Heart right ventricle (tissue), 16 donors: Measurements from ENCODE around the gene IMPACT. TPM values are rescaled to one million over a fixed set of nuclear protein-coding genes. Genes with fewer than 3 reads are reported as not detected.

Experiments used
- ATAC-seq, 8 donors: fragments of 200-7000 bp; cut with Tn5 transposase; one replicate each; pipeline ENCODE4 v1.9.1; 2020; ENCODE audit warnings: mild to moderate bottlenecking in 8 of 8, moderate library complexity in 8 of 8, moderate number of reproducible peaks in 1 of 8
- DNase-seq, 2 donors: peaks; one replicate each; pipeline ENCODE4 v3.0.0-alpha.2; 2020
- H3K27ac ChIP-seq, 10 donors: fragments of 200-600 bp; sonication (generic) in 2 of 10; one replicate each; pipeline versions ENCODE4 v1.5.0 to v1.8.0; 2020 to 2022; ENCODE audit warnings: mild to moderate bottlenecking in 3 of 10
- H3K27me3 ChIP-seq, 7 donors: fragments of 200-600 bp; one replicate each; pipeline ENCODE4 v1.8.0; 2021 to 2022; ENCODE audit warnings: mild to moderate bottlenecking in 2 of 7
- H3K36me3 ChIP-seq, 9 donors: fragments of 200-600 bp; sonication (generic) in 1 of 9; one replicate each; pipeline versions ENCODE4 v1.5.0 to v1.8.0; 2020 to 2022; ENCODE audit warnings: mild to moderate bottlenecking in 2 of 9
- H3K4me1 ChIP-seq, 9 donors: fragments of 200-600 bp; sonication (generic) in 1 of 9; one replicate each; pipeline versions ENCODE4 v1.5.0 to v1.8.0; 2020 to 2022; ENCODE audit warnings: mild to moderate bottlenecking in 4 of 9
- H3K4me3 ChIP-seq, 10 donors: fragments of 200-600 bp; sonication (generic) in 2 of 10; one replicate each; pipeline versions ENCODE4 v1.5.0 to v1.8.0; 2020 to 2022; ENCODE audit warnings: mild to moderate bottlenecking in 7 of 10, moderate library complexity in 2 of 10
- H3K9me3 ChIP-seq, 11 donors: fragments of 200-600 bp in 10 of 11; sonication (generic) in 2 of 11; one replicate each; pipeline versions ENCODE4 v1.5.0 to v1.8.0; 2013 to 2022; ENCODE audit warnings: mild to moderate bottlenecking in 2 of 11, control low read depth in 1 of 11, moderate library complexity in 1 of 11
- CTCF ChIP-seq, 9 donors: fragments of 200-600 bp; sonication (generic) in 2 of 9; IDR thresholded peaks; one replicate each; pipeline versions ENCODE4 v1.5.0 to v1.8.0; 2021 to 2022; ENCODE audit warnings: antibody characterized with exemption in 9 of 9, mild to moderate bottlenecking in 5 of 9, moderate library complexity in 1 of 9
- WGBS, 2 donors: extraction: QIAGEN DNeasy Blood & Tissue Kit; methylation state at CpG; one replicate each; pipeline ENCODE4 v1.1.7; 2013; ENCODE audit warnings: inconsistent platforms in 1 of 2; 5-methylcytosine and 5-hydroxymethylcytosine counted together
- intact Hi-C, 10 donors: fragments of 100-400 bp; cut with DNase I; formaldehyde crosslinking; loops; one replicate each; pipeline versions ENCODE4 v1.11.1 to v1.14.2; 2022
- polyA plus RNA-seq, 2 donors: library from polyadenylated mRNA; stranded (reverse); fragments of 200-250 nt; gene quantifications; one replicate each; pipeline ENCODE4 v1.2.3, GENCODE V29; 2013
- total RNA-seq, 10 donors: library from RNA; stranded (reverse); fragmentation: NEBNext Ultra II Directional in 3 of 10; extraction: Animal tissue kit (Norgen Biotek cat#: 25700) in 3 of 10; gene quantifications; one replicate each; pipeline versions ENCODE4 v1.2.1 to v1.2.4, GENCODE V29; 2021 to 2023
- donor health status: Arrhythmogenic right ventricular cardiomyopathy.
- donor health status: ischemic (EF 13 %, LVEDD 7.1; RV severe dilation, severe dysfunction).
- donor health status: healthy with polysubstance abuse.
- donor health status: DM: no; HTN: yes; CAD: no.
- donor health status: DM: no; HTN: no; CAD: no.
- donor health status: ischemic (EF 25% LVEDD 6.9; RV normal size, moderate dysfunction).
- donor health status: ischemic (EF 25% LVEDD 5.7; RV mildly dilated, moderate dysfunction).
- donor health status: healthy.
- donor health status: DM: yes; HTN: yes; CAD: no.
- donor health status: Ischemic cardiomyopathy.
- donor health status: ischemic (EF 35%, LVEDD 5.7; RV mildly dilated, moderate dysfunction).
- donor health status: nonischemic (EF 11% LVEDD 7.7; RV severe dilation, severe dysfunction).
- donor health status: DM: yes; HTN: yes; CAD: no.
- donor health status: PGD.
- donor health status: ischemic (EF 29% LVEDD 5.4; RV normal size, mild dysfunction).
- donor health status: nonischemic (EF 23%, LVEDD 6.1; RV moderate dilation, normal function).

Gene IMPACT
- total and polyA plus RNA-seq, 12 donors: 4.5 to 33.8 (median 26.0) TPM

- intact Hi-C loops: no loop called here
- Histone ChIP-seq H3K4me3 (no peak overlapping the region), H3K27ac (no peak overlapping the region), H3K4me1 (no peaks in the 10 kb centered on the region), H3K36me3 (no peaks in the 10 kb centered on the region), H3K9me3 (no peaks in the 10 kb centered on the region), H3K27me3 (peaks cover 0 to 11% (median 0%) of the 10 kb centered on the region in 7 donors)
- TF ChIP-seq CTCF (IDR thresholded peaks at IDR 0.05): no peak
- no peak for DNase-seq
- no peak for ATAC-seq
- 80 to 83% methylated on average over 3 of the region's 3 CpGs for WGBS, 2 donors
Measured at GRCh38 chr18:24470022-24470618, 43.6 kb downstream of the IMPACT start.

GRCh38 chr18:24470805-24471204, 44.3 kb downstream of the IMPACT start:
- H3K4me1 ChIP-seq: no peaks in the 10 kb centered on the region
- no peak overlapping the region for H3K27ac ChIP-seq
- H3K4me3 ChIP-seq: no peak overlapping the region
- no peaks in the 10 kb centered on the region for H3K36me3 ChIP-seq
- H3K9me3 ChIP-seq: no peaks in the 10 kb centered on the region
- TF ChIP-seq CTCF (IDR thresholded peaks at IDR 0.05): no peak
- WGBS, 2 donors: 83 to 89% methylated on average over 7 of the region's 7 CpGs
- peaks cover 0 to 9% (median 0%) of the 10 kb centered on the region in 7 donors for H3K27me3 ChIP-seq
- intact Hi-C loops: no loop called here
- ATAC-seq (no peak), DNase-seq (no peak)

GRCh38 chr18:24472591-24472990, 46.1 kb downstream of the IMPACT start:
- H3K36me3 ChIP-seq: no peaks in the 10 kb centered on the region
- ATAC-seq (no peak), DNase-seq (no peak)
- H3K9me3 ChIP-seq: no peaks in the 10 kb centered on the region
- WGBS, 2 donors: 91 to 92% methylated on average over 5 of the region's 5 CpGs
- no peaks in the 10 kb centered on the region for H3K4me1 ChIP-seq
- TF ChIP-seq CTCF (IDR thresholded peaks at IDR 0.05): no peak
- no peaks in the 10 kb centered on the region for H3K27me3 ChIP-seq
- no peak overlapping the region for H3K27ac ChIP-seq
- intact Hi-C loops: no loop called here
- H3K4me3 ChIP-seq: no peak overlapping the region

- H3K27ac ChIP-seq: no peak overlapping the region
- H3K4me3 ChIP-seq: no peak overlapping the region
- H3K36me3 ChIP-seq: no peaks in the 10 kb centered on the region
- no peak for ATAC-seq
- no peak for TF ChIP-seq CTCF (IDR thresholded peaks at IDR 0.05)
- intact Hi-C loops: no loop called here
- H3K4me1 ChIP-seq: no peaks in the 10 kb centered on the region
- no peaks in the 10 kb centered on the region for H3K27me3 ChIP-seq
- no peak for DNase-seq
- 80 to 82% methylated on average over 2 of the region's 2 CpGs for WGBS, 2 donors
- no peaks in the 10 kb centered on the region for H3K9me3 ChIP-seq
Measured at GRCh38 chr18:24474406-24474805, 47.9 kb downstream of the IMPACT start.
